Hypothalamus (tissue), 51 donors: ENCODE measurements around the gene MS4A8.

Source experiments
- DNase-seq, 51 donors: peaks; one replicate each; lab custom pipeline; 2025; lab: John Stamatoyannopoulos, UW

The MS4A8 gene

DNA sequence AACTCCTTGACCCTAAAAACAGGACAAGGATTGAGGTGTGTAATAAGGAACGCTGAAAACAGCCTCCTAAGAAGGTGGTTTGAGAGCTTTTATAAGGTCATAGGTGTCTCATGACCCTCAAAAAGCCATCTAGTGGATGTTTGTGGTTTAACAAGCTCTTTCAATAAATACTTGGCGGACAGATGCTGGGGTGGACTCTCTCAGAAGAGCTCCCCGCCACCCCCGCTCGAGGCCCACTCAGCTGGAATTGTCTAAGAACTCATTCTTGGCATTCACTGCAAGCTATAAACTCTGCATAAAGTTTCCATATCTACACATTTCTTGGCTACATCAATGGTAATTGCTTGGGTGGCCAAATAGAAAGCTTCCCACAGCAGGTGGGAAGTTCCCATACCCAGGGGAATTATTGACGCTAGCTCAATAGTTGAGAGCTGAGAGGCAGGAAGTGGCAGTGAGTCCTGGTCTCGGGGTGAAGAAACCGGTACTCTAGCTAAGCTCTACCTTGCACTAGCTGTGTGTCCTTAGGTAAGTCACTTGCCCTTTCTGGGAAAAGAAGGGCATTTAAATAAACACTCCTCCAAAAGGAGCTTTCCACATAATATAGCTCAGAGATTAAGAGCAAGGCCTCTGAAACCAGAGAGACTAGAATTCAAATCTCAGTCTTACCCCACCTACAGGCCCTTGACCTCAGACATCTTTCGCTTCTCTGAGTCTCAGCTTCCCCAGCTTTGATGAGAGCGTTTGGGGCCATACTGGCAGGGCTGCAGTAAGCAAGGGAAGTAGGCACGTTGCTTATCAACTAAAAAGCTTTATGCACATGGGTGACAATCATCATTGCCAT lies 63.7 kb downstream of the MS4A8 start:
- DNase-seq: no peak

DNA sequence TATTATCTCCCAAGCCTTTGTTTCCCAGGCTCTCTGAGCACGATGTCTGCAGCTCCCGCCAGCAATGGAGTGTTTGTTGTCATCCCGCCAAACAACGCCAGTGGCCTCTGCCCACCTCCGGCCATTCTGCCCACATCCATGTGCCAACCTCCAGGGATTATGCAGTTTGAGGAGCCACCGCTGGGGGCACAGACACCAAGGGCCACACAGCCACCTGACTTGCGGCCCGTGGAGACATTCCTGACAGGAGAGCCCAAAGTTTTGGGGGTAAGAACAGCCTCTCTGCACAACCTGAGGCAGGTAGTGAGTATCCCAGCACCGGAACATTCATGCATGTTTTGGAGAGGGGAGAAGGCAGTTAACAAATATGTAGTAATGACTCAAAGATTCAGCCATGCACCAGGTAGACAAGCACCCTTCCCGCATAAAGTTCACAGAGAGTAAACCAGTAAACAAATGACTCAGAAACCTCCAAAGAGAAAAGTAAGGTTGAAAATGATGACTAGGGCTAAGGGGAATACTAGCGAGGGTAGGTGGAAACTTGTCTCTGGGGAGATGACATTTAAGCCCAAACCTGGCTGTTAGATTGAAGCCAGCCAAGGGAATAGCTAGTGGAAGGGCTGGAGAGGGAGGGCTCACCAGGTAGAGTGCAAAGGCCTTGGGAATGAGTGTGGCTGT lies 64.4 kb downstream of the MS4A8 start:
- DNase-seq: no peak

DNA sequence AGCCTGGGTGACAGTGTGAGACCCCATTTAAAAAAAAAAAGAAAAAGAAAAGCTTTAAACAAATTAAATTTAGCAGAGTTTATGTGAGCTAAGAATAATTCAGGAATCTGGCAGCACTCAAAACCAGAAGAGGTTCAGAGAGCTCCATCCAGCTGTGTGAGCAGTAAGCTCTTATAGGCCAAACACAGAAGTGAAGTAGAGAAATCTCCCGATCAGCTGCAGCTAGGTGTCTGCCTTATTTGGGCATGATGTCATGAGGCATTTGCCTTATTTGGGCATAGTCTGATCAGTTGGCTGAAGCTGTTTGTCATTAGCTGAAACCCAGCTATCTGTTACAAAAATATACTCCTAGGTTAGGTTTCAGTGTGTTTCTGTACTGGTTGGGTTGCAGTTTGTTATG lies 65.5 kb downstream of the MS4A8 start:
- no peak for DNase-seq

DNA sequence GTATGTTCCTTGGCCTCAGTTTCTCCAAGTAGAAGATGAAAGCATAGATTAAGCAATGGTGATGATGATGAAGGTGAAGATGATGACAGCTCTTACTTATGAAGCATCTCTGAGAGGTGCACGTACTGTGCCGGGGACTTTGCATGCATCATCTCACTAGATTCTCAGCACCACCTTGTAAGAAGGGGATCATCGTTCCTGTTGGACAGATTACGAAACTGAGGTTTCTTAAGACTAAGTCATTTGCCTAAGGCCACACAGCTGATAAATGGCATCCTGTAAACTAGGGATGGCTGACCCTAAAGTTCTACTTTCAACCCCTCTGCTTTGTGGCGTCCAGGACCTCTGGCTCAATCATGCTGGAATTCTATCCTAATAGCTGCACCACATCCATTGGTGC lies 65.9 kb downstream of the MS4A8 start:
- no peak for DNase-seq
